Measurements from ENCODE around the gene HOXB9.

Gene HOXB9

DNA sequence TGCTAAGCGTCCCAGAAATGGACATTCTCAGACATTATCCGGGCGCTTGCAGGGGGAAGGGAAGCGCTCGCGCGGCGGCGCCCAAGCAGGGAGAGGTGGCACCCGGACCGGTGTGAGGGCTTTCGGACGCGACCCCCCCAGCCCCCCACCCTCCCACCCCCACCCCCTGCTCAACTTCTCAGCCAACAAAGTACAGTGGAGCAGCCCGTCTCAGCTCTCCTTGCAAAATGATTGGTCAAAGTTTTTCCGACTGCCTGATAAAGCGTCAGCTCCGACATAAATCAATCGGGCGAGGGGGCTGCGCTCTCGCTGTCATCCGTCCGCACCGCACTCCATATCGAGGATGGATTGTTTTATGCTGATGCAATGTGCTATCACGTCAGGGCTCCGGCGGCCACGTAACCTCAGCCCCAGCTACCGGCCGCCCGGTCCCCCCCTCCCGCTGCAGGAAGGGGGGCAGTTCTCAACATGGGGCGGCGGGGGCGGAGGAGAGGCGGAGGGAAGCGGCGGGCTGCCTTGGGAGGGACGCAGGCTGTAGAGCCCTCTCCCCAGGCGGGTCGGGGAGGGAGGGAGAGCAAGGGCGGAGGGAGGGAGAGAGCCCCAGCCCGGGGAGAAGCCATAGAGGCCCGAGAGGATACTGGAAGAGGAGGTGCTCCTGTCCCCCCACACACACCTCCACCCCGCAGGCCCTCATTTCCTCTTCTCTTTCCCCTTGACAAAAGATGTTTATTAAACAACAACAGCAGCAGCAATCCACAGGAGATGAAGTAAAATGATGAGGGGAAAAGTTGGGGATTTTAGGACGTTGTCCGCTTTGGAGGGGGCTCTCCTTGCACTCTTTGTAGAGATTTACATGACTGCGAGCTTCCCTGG lies at the start of gene HOXB9:
HOXB9 (minus strand) TSS at position 114 of the 873 bp plus-strand sequence; CDS start at position 25, 89 bp downstream.
- H3K79me2 ChIP-seq (ENCODE audit: insufficient read depth, low read length), result no peaks in the 10 kb centered on the region
- H3K27ac ChIP-seq (ENCODE audit: low read depth, low read length, poor library complexity, severe bottlenecking), result no peak within 1 kb of the TSS
- TF ChIP-seq EZH2 (IDR thresholded peaks at IDR 0.05; ENCODE audit: borderline replicate concordance, low read length), result no peak
- TF ChIP-seq CTCF (IDR thresholded peaks at IDR 0.05; ENCODE audit: low read length), result no peak
- H3K36me3 ChIP-seq (ENCODE audit: insufficient read depth, low read length), result no peaks in the 10 kb centered on the region
- no peaks in the 10 kb centered on the region for H3K9me3 ChIP-seq (ENCODE audit: low read length)
- no peaks in the 10 kb centered on the region for H3K27me3 ChIP-seq (ENCODE audit: insufficient read depth, low read length)
- no peak within 1 kb of the TSS for H3K9ac ChIP-seq (ENCODE audit: low read length)
- no peaks in the 10 kb centered on the region for H3F3A ChIP-seq (ENCODE audit: insufficient read depth, low read length)
- H3K4me3 ChIP-seq (ENCODE audit: low read depth, low read length, poor library complexity, severe bottlenecking), result no peak within 1 kb of the TSS
- H3K4me1 ChIP-seq (ENCODE audit: insufficient read depth, low read length, severe bottlenecking), result no peaks in the 10 kb centered on the region
- no peaks in the 10 kb centered on the region for H4K20me1 ChIP-seq (ENCODE audit: insufficient read depth, low read length)
- H3K4me2 ChIP-seq (ENCODE audit: low read length), result no peak within 1 kb of the TSS
- no peaks in the 10 kb centered on the region for H3K9me2 ChIP-seq (ENCODE audit: low read depth, low read length)
- H2AFZ ChIP-seq (ENCODE audit: low read length), result no peak within 1 kb of the TSS

DNA sequence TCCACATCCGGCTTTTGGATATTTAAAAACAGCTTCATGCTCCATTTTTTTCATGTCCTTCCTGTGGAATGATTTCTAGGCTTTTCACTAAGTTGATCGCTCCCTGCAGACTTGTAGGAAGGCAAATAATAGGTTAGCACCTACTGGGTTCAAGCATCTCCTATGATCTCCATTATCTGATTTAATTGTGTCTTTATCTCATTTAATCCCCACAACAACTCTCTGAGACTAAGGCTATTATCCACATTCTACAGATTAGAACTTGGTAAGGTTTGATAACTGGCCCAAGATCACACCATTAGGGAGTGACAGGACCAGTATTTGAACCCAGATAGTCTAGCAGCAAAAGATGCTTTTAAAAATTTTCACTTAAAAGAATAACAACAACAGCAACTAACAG lies 46.2 kb upstream of the HOXB9 start:
- Histone ChIP-seq H3K9me2 (ENCODE audit: low read depth, low read length) (no peaks in the 10 kb centered on the region), H3K36me3 (ENCODE audit: insufficient read depth, low read length) (no peaks in the 10 kb centered on the region), H3K79me2 (ENCODE audit: insufficient read depth, low read length) (no peaks in the 10 kb centered on the region), H3F3A (ENCODE audit: insufficient read depth, low read length) (no peaks in the 10 kb centered on the region), H3K9ac (ENCODE audit: low read length) (no peak overlapping the region), H3K9me3 (ENCODE audit: low read length) (no peaks in the 10 kb centered on the region), H3K4me1 (ENCODE audit: insufficient read depth, low read length, severe bottlenecking) (no peaks in the 10 kb centered on the region), H3K4me3 (ENCODE audit: low read depth, low read length, poor library complexity, severe bottlenecking) (no peak overlapping the region), H4K20me1 (ENCODE audit: insufficient read depth, low read length) (no peaks in the 10 kb centered on the region), H3K27me3 (ENCODE audit: insufficient read depth, low read length) (no peaks in the 10 kb centered on the region), H2AFZ (ENCODE audit: low read length) (no peak overlapping the region), H3K4me2 (ENCODE audit: low read length) (no peak overlapping the region), H3K27ac (ENCODE audit: low read depth, low read length, poor library complexity, severe bottlenecking) (no peak overlapping the region)
- TF ChIP-seq EZH2 (IDR thresholded peaks at IDR 0.05; ENCODE audit: borderline replicate concordance, low read length) (no peak), CTCF (IDR thresholded peaks at IDR 0.05; ENCODE audit: low read length) (no peak)

- no peaks in the 10 kb centered on the region for H3K27me3 ChIP-seq (ENCODE audit: insufficient read depth, low read length)
- H3K27ac ChIP-seq (ENCODE audit: low read depth, low read length, poor library complexity, severe bottlenecking), result no peak overlapping the region
- no peaks in the 10 kb centered on the region for H3K9me2 ChIP-seq (ENCODE audit: low read depth, low read length)
- H3K4me2 ChIP-seq (ENCODE audit: low read length), result no peak overlapping the region
- H4K20me1 ChIP-seq (ENCODE audit: insufficient read depth, low read length), result no peaks in the 10 kb centered on the region
- H3K36me3 ChIP-seq (ENCODE audit: insufficient read depth, low read length), result no peaks in the 10 kb centered on the region
- TF ChIP-seq CTCF (IDR thresholded peaks at IDR 0.05; ENCODE audit: low read length) (peak; percentile 68), EZH2 (IDR thresholded peaks at IDR 0.05; ENCODE audit: borderline replicate concordance, low read length) (no peak)
- H3F3A ChIP-seq (ENCODE audit: insufficient read depth, low read length), result no peaks in the 10 kb centered on the region
- H3K4me3 ChIP-seq (ENCODE audit: low read depth, low read length, poor library complexity, severe bottlenecking), result no peak overlapping the region
- no peak overlapping the region for H3K9ac ChIP-seq (ENCODE audit: low read length)
- no peaks in the 10 kb centered on the region for H3K9me3 ChIP-seq (ENCODE audit: low read length)
- H3K79me2 ChIP-seq (ENCODE audit: insufficient read depth, low read length), result no peaks in the 10 kb centered on the region
- no peaks in the 10 kb centered on the region for H3K4me1 ChIP-seq (ENCODE audit: insufficient read depth, low read length, severe bottlenecking)
- H2AFZ ChIP-seq (ENCODE audit: low read length), result no peak overlapping the region
These were observed 45.6 kb upstream of the HOXB9 start for GRCh38 chr17:48671697-48672171.

Data from OCI-LY1 (cell line).